Astrocyte of the cerebellum (primary cell): ENCODE measurements around the gene IQSEC1.

Source experiments
- DNase-seq: peaks from one replicate; pipeline ENCODE4 v3.0.0-alpha.2; 2011; ENCODE audit warnings: low read depth
- H3K4me3 ChIP-seq: 2 replicates; pipeline ENCODE4 v1.5.1; 2011; ENCODE audit warnings: mild to moderate bottlenecking, low read depth, low read length, moderate library complexity
- CTCF ChIP-seq: IDR thresholded peaks from 2 replicates; pipeline ENCODE4 v1.5.1; 2012; ENCODE audit warnings: low read length, low read depth, moderate library complexity, mild to moderate bottlenecking; ENCODE audit errors: missing control alignments
- in situ Hi-C: cut with HindIII; loops from 2 replicates; pipeline ENCODE4 v1.10.0; 2017; ENCODE audit warnings: low sequenced_read_pairs

Gene IQSEC1

GRCh38 chr3:13046569-13047274 is 26.5 kb downstream of the IQSEC1 start:
- H3K4me3 ChIP-seq, result no peak overlapping the region
- DNase-seq, result no peak
- no peak for TF ChIP-seq CTCF
- in situ Hi-C loops, result no loop called here

GRCh38 chr3:13045904-13046568 is 27.2 kb downstream of the IQSEC1 start:
- H3K4me3 ChIP-seq, result no peak overlapping the region
- no peak for DNase-seq
- TF ChIP-seq CTCF, result no peak
- in situ Hi-C loops, result no loop called here

GRCh38 chr3:13045241-13045903 is 27.9 kb downstream of the IQSEC1 start:
- TF ChIP-seq CTCF, result no peak
- no peak overlapping the region for H3K4me3 ChIP-seq
- DNase-seq, result no peak
- in situ Hi-C loops, result no loop called here

- no peak for TF ChIP-seq CTCF
- no peak overlapping the region for H3K4me3 ChIP-seq
- no peak for DNase-seq
- in situ Hi-C loops, result no loop called here
Measured at GRCh38 chr3:13044496-13045240, 28.6 kb downstream of the IQSEC1 start.

- no peak for DNase-seq
- in situ Hi-C loops, result no loop called here
- TF ChIP-seq CTCF, result no peak
Measured at GRCh38 chr3:13043656-13044055, 29.6 kb downstream of the IQSEC1 start.

GRCh38 chr3:13042715-13043271 is 30.4 kb downstream of the IQSEC1 start:
- in situ Hi-C loops, result no loop called here
- no peak overlapping the region for H3K4me3 ChIP-seq
- DNase-seq, result no peak
- TF ChIP-seq CTCF, result no peak

More at GRCh38 chr3:13043656-13044055, 29.6 kb downstream of the IQSEC1 start:
- H3K4me3 ChIP-seq, result no peak overlapping the region
